ENCODE results near the gene RASA2. TPM values are rescaled to one million over a fixed set of nuclear protein-coding genes. Genes with fewer than 3 reads are reported as not detected.
"Not testable (repeated sequence)": the region's sequence is repeated elsewhere in the genome, so short reads cannot be mapped to it uniquely, and the experiment has no call there.

The RASA2 gene
- total RNA-seq, 1 experiment from 2014 or later, result 16.4 TPM

DNA sequence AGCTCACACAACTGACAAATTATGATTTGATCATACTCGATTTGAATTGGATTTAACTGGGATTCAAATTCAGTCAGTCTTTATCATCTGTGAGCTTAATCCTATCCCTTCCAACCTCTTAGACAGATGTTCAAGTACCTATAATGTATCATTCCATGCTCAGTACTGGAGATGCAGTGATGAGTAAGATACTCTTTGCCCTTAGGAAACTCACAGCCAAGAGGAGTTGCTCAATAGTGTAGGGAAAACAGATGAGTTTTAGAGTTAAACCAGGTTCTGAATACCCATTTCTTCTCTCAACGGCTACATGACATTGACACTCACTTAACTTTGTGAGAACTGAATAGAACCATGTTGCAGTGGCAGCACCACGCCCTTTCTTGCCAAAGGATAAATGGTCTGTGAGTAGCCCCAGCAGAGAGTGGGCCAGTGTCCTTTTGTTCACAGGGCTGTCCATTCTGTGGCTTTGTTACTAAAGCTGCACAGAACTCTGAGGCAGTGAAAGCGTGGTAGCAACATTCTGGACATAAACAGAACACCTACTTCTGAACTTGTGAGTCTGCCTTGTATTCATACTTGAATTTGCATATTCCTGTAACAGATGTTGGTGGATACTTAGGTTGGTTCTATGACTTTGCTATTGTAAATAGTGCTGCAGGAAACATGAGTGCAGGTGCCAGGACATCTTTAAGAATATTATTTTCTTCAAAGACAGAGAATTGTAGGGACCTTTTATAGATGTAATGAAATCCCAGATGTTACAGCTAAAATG, 91.6 kb downstream of the RASA2 start:
- no peak for DNase-seq (ENCODE audit: low spot score)

DNA sequence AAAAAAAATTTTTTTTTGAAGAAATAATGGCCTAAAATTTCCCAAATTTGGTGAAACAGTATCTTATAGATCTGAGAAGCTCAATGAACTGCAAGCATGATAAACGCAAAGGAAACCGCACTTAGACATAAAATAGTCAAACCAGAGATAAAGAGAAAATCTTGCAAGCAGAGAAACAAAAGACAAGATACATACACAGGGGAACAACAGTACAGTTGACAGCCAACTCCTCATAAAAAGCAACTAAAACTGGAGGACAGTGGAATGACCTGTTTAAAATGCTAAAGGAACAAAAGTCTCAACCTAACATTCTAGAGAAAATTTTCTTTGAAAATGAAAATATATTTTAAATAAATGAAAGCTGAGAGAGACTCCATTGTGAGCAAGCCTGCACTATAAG, 107.5 kb downstream of the RASA2 start:
- no peak for DNase-seq (ENCODE audit: low spot score)

DNA sequence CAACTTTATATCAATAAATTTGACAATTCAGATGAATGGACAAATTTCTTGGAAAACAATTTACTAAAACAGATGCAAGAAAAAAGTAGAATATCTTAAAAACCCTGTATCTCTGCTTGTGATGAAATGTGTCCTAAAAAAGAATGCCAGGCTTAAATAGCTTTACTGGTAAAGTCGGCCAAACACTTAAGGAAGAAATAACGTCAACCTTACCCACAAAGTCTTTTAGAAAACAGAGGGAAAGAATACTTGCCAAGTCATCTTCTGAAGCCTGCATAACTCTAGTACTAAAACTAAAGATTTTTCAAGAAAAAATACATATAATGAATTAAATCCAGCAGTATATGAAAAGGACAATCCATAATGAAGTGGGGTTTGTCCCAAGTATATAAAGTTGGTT, 111.1 kb downstream of the RASA2 start:
- DNase-seq (ENCODE audit: low spot score), result no peak

DNA sequence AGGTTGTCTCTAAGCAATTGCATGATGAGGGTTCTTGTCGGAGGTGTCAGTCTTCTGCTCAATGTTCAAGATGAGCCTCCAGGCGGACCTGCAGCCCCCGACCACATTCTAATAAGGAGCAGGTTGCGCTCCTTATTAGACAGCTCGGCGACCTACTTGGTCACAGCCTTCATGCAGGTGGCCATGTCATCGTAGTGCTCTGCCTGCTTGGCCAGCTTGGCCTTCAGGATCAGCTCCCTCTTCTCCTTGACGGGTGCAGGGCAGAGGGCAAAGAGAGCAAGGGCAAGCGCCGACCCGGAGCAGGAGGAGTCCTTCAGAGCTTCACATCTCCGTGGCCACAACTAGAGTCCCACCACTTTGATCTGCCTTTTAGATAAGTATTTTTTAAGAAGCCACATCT, 113.5 kb downstream of the RASA2 start:
- no peak for DNase-seq (ENCODE audit: low spot score)

DNA sequence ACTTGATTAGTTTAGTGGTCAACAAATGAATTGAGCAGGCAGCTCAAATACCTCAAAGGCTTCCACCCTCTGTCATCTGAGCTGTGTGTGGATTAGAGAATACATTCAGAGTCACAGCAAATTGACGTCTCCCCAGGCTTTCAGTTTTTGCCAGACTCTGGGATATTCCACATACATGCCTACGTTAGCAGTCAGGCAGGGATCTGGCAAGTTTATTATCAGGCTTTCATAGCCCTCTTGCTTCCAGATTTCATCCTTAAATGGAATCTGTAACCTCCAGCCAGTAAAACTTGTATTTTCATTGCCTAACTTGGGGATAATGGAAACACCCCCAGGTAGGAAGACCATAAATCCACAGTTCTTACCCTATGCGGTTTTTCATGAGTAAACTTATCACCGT, 115.9 kb downstream of the RASA2 start:
- DNase-seq (ENCODE audit: low spot score), result no peak

DNA sequence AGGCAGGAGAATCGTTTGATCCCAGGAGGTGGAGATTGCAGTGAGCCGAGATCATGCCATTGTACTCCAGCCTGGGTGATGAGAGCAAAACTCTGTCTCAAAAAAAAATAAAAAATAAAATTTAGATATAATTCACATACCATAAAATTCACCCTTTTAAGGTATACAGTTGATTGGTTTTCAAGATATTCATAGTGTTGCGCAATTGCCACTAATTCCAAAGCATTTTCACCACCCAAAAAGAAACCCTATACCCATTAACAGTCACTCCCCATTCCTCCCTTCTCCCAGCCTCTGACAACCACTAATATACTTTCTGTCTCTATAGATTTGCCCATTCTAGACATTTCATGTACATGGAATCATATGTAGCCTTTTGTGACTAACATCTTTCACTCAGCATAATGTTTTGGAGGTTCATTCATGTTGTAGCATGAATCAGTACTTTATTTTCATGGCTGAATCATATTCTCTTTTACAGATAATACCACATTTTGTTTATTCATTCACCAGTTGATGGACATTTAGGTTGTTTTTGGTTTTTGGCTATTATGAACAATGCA, 116.7 kb downstream of the RASA2 start:
- no peak for DNase-seq (ENCODE audit: low spot score)

DNA sequence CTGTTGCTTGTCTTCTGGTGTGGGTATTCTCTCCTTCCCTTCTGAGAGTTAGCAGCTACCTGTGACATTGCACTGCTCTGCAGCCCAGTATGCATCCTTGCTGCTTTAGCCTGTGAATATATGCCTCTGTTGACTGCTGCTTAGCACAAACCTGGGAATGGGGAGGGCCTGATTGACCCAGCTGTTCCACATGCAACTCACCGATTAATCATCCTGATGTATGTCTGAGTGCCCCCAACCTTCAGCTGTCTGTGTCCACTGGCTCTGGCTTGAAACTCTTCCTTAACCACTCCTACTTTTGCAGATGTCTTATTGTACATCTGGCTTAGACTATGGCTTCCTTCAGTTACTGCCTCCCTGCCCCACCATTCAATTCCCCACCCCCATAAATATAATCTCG, 119.1 kb downstream of the RASA2 start:
- DNase-seq (ENCODE audit: low spot score), result no peak

DNA sequence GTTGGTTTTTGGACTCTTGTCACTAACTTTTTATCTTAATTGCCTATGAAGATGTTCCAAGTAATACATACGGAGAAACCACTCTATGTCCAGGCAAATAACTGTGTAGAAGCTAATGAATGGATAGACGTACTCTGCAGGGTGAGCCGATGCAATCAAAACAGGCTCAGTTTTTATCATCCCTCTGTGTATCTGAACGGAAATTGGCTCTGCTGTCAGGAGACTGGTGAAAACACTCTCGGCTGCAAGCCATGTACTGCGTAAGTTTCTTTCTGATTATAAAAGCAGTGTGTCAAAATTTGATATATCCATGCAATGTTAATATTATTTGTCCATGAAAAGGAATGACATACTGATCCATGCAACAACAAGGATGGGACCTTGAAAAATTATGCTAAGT, 121.6 kb downstream of the RASA2 start:
- DNase-seq (ENCODE audit: low spot score), result no peak

DNA sequence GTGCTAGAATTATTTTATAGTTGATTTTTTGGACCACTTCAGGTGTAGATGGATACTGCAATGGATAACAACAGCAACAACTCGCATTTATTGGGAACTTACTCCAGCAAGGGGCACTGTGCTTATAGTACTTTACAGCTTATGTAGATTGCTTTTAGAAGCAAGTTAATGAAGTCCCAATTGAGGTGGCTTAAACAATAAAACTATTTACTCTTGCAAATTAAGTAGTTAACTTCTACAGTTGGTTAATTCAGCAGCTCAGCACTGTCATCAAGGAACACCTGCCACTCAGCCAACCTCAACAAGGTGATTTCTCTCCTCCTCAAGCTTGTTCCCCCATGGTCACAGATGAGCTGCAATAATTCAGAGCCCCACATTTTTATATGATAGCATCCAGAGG, 124.1 kb downstream of the RASA2 start:
- DNase-seq (ENCODE audit: low spot score), result no peak

DNA sequence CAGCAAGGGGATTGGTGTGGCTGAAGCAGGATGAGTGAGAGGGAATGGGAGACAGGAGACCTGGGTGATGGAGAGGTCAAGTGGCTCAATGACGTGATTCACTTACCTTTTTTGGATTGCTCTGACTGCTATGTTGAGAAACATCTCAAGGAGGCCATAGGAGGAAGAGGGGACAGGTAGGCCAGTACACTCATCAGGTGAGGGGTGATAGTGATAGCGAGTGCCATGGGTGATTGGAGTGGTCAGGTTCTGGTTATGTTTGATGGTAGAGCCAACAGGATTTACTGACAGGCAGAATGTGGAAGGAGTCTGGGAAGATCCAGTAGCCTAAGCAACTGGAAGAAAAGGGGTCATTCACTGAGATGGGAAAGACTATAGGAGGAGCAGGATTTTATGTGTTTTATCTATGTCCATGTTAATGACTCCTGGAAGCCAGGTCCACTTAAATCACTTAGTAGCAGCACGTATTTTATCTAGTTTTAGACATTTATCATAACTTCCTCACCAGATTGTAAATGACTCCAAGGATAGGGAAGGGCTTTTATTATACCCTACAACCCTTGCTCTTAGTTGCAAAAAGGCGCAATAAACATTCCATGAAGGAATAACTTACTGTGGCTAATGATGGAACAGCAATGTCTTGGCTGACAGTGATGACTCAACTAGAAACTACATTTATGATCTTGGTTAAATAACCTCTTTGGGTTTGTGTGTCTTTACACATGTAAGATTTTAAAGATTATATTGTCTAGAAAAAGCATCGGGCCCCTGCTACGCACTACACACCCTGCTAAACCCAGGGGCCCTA, 131.5 kb downstream of the RASA2 start:
- DNase-seq (ENCODE audit: low spot score), result no peak

DNA sequence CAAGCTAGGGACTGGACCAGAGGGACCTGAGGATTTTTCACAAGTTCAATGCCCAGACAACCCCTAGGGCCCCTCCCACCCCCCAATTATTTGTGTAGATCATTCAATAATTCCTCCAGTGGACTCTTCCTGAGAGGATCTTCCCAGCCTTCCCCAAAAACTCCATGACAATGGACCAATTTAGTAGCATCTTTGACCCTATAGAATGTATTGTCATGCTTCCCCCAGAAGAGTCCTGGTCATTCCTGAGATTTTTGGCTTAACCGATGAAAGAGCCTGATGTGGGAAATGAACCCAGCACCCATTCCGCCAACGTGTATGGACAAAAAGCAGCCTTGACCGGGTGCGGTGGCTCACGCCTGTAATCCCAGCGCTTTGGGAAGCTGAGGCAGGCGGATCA, 132.1 kb downstream of the RASA2 start:
- DNase-seq (ENCODE audit: low spot score), result no peak

DNA sequence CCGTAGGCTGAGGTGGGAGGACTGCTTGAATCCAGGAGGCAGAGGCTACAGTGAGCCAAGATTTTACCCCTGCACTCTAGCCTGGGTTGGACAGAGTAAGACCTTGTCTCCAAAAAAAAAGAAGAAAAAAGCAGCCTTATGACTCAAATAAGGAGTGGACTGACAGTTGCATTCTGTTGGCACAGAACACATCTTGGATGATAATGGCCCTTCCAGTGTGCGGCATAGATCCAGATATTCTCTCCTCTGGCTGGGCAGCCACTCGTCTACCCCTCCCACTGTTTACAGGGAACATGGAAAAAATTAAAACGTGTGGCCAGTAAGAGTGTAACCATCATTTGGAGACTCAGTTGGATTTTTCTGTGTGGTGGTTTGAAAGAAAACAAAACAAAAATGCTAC, 132.6 kb downstream of the RASA2 start:
- no peak for DNase-seq (ENCODE audit: low spot score)

DNA sequence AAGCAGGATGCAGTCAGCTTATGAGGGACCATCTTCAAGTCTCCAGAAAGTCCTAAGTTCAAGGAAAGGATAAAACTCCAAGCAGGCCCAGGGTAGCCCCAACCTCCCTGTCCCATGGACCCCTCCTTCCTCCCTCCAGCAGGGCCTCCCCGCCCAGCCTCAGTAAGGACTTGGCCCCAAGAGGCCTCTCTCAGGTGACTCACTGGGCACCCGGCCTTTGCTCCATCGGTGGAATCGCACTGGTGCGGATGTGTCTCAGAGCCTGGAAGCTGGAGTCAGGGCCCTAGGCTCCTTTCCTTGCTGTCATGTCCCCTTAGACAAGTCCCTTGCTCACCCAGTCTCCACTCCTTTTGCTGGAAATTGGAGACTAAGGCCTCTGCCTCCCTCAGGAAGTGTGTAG, 136.9 kb downstream of the RASA2 start:
- no peak for DNase-seq (ENCODE audit: low spot score)

DNA sequence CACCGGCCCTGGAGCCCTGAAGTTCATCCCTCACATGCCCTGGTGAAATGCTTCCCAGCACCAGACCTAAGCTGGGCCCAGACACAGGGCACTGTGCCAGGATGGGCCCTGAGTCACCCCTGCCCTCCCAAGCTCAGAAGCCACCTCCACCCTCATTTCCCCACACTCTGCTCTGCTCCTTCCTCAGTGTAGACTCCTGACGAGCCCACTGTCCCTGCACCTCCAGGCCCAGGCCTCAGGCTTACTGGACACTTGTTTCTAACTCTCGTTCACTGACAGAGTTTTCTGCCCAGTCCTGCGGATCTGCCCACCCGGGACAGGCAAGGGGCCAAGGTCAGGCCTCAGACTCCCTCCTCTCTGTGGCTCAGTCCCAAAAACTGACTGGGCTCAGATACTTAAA, 138.7 kb downstream of the RASA2 start:
- peak; percentile 55 for DNase-seq (ENCODE audit: low spot score)

DNA sequence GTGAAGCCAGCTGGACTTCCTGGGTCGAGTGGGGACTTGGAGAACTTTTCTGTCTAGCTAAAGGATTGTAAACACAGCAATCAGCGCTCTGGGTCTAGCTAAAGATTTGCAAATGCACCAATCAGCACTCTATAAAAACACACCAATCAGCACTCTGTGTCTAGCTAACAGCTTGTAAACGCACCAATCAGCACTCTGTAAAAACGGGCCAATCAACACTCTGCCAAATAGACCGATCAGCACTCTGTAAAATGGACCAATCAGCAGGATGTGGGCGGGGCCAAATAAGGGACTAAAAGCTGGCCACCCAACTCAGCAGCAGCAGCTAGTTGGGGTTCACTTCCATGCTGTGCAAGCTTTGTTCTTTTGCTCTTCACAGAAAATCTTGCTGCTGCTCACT, 141.5 kb downstream of the RASA2 start:
- not testable (repeated sequence) for DNase-seq (ENCODE audit: low spot score)

DNA sequence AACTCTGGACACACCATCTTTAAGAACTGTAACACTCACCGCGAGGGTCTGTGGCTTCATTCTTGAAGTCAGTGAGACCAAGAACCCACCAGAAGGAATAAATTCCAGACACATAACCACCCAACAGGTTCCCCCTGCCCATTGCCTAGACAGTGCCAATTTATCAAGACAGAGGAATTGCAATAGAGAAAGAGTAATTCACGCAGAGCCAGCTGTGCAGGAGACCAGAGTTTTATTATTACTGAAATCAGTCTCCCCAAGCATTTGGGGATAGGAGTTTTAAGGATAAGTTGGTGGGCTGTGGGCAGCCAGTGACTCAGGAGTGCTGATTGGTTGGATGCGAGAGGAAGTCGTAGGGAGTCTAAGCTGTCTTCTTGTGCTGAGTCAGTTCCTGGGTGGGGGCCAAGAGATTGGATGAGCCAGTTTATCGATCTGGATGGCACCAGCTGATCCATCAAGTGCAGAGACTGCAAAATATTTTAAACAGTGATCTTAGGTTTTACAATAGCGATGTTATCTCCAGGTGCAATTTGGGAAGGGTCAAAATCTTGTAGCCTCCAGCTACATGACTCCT, 142.1 kb downstream of the RASA2 start:
- DNase-seq (ENCODE audit: low spot score), result not testable (repeated sequence)

DNA sequence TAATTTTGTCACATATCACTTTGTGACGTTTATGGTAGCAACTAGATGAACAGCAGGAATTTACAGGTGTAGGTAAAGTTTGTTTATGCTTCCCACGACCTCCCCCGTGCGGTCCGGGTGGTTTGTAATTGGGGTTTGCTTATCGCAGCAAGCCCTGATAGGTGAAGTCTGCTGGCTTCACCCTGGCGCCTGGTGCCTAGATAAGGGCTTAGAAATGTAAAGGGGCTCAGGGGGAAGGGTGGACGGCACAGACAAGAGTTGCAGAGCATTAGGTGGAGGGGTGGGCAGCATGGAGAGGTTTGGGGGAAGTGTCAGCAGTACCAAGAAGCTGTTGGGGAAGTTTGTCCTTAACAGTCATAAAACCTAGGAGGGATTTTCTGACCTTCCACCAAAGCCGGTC, 143.1 kb downstream of the RASA2 start:
- no peak for DNase-seq (ENCODE audit: low spot score)

DNA sequence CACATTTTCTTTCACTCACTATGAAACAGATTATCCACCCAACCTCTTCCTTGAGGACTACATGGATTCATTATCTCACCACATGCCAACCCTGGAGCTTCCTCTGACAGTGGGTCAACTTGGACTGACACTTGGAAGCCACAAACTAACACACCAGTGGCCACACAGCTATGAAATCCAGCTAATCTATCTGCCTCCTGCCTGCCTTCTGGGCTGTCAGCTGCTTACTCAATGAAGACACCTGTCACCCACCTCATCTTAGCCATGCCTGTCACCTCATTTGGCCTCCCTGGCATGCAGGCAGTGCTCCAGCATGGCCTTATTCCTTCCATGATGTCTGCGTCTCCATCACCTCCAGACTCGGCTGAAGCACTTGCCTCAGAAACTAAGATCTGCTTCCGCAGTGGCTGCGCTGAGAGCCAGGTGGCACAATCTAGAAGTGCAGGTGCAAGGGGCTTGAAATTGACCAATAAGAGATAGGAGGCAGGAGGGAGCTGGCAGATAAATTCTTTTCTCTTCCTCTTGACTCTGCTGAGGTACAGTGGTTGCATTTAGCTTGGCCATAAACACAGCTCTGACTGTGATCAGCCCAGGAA, 146.1 kb downstream of the RASA2 start:
- DNase-seq (ENCODE audit: low spot score), result no peak

DNA sequence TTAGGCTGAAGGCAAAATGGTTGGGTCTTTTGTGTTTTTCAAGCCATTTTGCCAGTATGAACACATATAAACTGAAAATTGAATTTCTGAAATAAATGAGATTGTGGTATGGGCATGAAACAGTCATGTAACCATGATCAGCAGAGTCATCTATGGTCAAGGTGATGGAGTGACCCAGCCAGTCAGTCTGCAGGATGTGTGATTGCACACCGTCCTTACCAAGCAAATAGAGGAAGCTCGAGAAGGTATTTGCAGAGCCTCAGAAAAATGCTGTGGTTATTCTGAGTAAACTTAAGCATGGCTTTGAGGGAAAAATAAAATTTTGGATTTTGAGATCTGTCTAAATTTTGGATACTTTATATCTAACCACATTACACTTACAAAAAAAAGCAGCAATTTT, 155.4 kb downstream of the RASA2 start:
- DNase-seq (ENCODE audit: low spot score), result no peak

DNA sequence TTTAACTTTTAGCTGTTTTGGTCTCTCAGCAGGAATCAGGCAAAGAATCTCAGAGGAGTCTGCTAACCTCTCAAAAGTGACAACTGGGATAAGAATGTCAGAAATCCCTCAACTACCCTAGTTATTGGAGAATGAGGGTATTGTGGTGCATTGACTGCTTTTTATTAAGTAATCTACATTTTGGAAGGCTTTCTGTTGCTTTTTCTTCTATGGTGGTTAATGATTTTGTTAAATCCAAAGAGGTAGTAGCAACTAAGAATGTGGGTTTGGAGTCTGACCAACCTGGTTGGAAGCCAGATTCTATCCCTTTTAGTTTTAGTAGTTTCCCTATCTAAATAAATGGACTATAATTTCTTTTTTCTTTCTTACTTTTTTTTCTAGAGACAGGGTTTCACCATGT, 156.6 kb downstream of the RASA2 start:
- no peak for DNase-seq (ENCODE audit: low spot score)

DNA sequence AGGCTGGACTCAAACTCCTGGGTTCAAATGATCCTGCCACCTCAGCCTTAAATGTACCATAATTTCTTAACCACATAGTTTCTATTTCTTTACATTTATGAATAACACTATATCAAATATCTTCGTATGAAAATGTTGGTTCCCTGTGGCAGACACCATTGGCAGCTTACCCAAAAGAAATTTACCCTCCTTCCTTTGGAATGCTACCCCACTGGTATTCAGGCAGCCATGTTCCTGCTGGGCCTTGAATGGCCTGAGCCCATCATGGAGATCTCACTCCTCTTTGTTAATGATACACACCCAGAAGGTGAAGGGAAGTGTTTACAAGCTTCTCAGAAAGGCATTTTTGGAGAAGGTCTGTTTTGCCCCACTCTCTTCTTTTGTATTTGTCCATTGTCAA, 157.0 kb downstream of the RASA2 start:
- DNase-seq (ENCODE audit: low spot score), result no peak

DNA sequence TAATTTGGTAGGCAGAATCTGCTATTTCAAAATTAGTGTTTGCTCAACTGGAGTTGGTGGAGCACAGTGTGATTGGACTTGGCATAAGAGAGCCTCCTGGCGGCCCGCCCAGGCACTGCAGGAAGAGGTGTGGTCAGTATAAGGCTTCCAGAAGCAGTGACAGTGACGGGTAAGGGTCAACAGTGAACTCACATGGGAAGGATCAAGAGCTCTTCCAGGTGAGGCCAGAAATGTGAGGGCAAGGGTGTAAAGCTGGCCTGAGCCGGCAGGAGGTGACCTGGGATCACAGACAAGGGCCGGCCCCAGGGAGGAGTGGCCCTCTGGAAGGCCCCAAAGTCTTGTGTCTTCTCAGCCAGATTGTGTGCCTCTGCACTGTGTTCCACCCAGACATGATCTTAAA, 158.1 kb downstream of the RASA2 start:
- DNase-seq (ENCODE audit: low spot score), result peak; percentile 56
